Thyroid gland (tissue), 4 donors: ENCODE measurements around the gene TUBE1.

ENCODE experiments used
- POLR2A ChIP-seq, 2 donors: fragments of 450-650 bp; IDR thresholded peaks; one replicate each; pipeline ENCODE4 v1.6.1; 2017; ENCODE audit warnings: antibody characterized with exemption in 2 of 2, mild to moderate bottlenecking in 2 of 2, moderate library complexity in 1 of 2
- TF ChIP-seq, protein P1 (sequence below), 6 experiments: fragments of 200-600 bp in 3 of 6; fragments of 450-650 bp in 3 of 6; sonication (generic) in 3 of 6; IDR thresholded peaks; one replicate each; pipeline ENCODE4 v1.5.1; 2016 to 2019; ENCODE audit warnings: antibody characterized with exemption in 6 of 6, mild to moderate bottlenecking in 2 of 6, inconsistent platforms in 1 of 6, moderate library complexity in 1 of 6

DNA sequence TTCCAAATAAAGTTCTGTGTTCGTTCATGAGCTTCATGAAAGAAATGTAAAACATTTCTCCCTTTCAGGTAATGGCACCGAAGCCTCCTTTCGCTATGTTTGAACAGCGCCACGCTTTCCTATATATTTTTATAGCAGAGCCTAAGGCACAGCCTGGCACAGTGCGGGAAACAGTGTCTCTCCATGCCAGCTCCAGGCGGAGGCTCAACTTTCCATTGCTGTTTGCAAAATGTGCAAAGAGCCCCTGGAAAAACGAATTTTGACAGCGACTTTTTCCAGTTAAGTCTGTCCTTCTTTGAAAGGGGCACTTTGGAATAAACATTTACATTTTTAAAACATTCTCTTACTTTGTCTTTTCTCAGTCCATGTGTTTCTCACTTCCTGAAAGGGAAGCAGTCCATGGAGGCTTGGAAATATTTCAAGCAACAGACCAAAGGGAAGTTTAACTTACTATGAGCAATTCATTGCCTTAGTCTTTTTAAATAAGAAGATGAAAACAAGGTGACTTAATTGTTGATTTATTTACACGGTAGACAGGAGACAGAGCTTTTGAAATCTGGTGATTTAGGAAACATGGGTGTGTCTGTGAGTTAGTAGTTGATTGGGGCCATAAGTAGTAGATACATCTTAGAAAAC is 32.6 kb downstream of the TUBE1 start:
- TF ChIP-seq, protein P1, sequence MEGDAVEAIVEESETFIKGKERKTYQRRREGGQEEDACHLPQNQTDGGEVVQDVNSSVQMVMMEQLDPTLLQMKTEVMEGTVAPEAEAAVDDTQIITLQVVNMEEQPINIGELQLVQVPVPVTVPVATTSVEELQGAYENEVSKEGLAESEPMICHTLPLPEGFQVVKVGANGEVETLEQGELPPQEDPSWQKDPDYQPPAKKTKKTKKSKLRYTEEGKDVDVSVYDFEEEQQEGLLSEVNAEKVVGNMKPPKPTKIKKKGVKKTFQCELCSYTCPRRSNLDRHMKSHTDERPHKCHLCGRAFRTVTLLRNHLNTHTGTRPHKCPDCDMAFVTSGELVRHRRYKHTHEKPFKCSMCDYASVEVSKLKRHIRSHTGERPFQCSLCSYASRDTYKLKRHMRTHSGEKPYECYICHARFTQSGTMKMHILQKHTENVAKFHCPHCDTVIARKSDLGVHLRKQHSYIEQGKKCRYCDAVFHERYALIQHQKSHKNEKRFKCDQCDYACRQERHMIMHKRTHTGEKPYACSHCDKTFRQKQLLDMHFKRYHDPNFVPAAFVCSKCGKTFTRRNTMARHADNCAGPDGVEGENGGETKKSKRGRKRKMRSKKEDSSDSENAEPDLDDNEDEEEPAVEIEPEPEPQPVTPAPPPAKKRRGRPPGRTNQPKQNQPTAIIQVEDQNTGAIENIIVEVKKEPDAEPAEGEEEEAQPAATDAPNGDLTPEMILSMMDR (IDR thresholded peaks at IDR 0.05) = no peak
- no peak for TF ChIP-seq POLR2A (IDR thresholded peaks at IDR 0.05)
